KMS-11 (cell line): ENCODE measurements around the gene S100A8.
"Not testable (repeated sequence)": the region's sequence is repeated elsewhere in the genome, so short reads cannot be mapped to it uniquely, and the experiment has no call there.

Experiments used
- H2AFZ ChIP-seq: fragments of 200-600 bp; sonication (generic); 2 replicates; pipeline ENCODE4 v1.6.1; 2016; ENCODE audit warnings: antibody characterized with exemption, mixed run types, low read depth
- H3K27ac ChIP-seq: fragments of 200-600 bp; sonication (generic); 2 replicates; pipeline ENCODE4 v1.6.1; 2016; ENCODE audit warnings: mild to moderate bottlenecking, mixed run types
- H3K27me3 ChIP-seq: fragments of 200-600 bp; sonication (generic); 2 replicates; pipeline ENCODE4 v1.6.1; 2017; ENCODE audit warnings: mild to moderate bottlenecking, low read depth, mixed run types, moderate library complexity; ENCODE audit not compliant: insufficient read depth
- H3K36me3 ChIP-seq: fragments of 200-600 bp; sonication (generic); 2 replicates; pipeline ENCODE4 v1.6.1; 2017; ENCODE audit warnings: mild to moderate bottlenecking, mixed run types; ENCODE audit not compliant: insufficient read depth
- H3K4me1 ChIP-seq: fragments of 200-600 bp; sonication (generic); 2 replicates; pipeline ENCODE4 v1.6.1; 2016; ENCODE audit warnings: mild to moderate bottlenecking, low read depth, mixed run types; ENCODE audit not compliant: poor library complexity, severe bottlenecking
- H3K4me2 ChIP-seq: fragments of 200-600 bp; sonication (generic); 2 replicates; pipeline ENCODE4 v1.7.0; 2016; ENCODE audit warnings: mild to moderate bottlenecking, mixed run types
- H3K4me3 ChIP-seq: fragments of 200-600 bp; sonication (generic); IDR thresholded peaks from 2 replicates; pipeline ENCODE4 v1.6.1; 2017; ENCODE audit warnings: low read depth, low read length, mixed read lengths; ENCODE audit not compliant: insufficient read depth
- H3K79me2 ChIP-seq: fragments of 200-600 bp; sonication (generic); 2 replicates; pipeline ENCODE4 v1.6.1; 2016; ENCODE audit warnings: low read depth, mixed run types; ENCODE audit not compliant: insufficient read depth
- H3K9ac ChIP-seq: fragments of 200-600 bp; sonication (generic); 2 replicates; pipeline ENCODE4 v1.6.1; 2016; ENCODE audit warnings: mild to moderate bottlenecking, mixed run types
- H4K20me1 ChIP-seq: fragments of 200-600 bp; sonication (generic); 2 replicates; pipeline ENCODE4 v1.6.1; 2016; ENCODE audit warnings: mild to moderate bottlenecking, mixed run types; ENCODE audit not compliant: insufficient read depth
- TF ChIP-seq, protein P1 (sequence below): fragments of 200-600 bp; sonication (generic); conservative IDR thresholded peaks from 2 replicates; pipeline ENCODE4 v1.6.1; 2017; ENCODE audit warnings: low read depth, mild to moderate bottlenecking, antibody characterized with exemption, low read length, moderate library complexity, mixed read lengths

S100A8 gene

DNA sequence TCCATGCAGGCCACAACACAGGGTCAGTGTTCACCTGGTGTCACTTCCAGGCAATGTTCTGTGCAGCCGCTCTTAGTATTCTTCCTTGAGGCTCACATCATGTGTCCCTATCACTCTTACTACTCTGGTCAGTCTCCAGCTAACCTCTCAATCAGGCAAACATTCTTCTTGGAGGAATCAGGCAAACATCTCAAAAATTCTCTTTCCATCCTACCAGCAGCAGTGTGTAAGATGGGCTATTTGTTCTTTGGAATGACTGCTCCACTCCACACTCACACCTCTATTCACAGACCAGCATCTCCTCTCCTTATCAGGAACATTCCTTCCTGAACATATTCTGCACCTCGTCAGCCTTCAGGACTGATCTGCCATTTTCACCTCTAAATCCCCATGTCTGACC lies 29.4 kb upstream of the S100A8 start:
- no peak overlapping the region for H3K27ac ChIP-seq
- H3K9ac ChIP-seq: no peak overlapping the region
- no peaks in the 10 kb centered on the region for H4K20me1 ChIP-seq
- H3K36me3 ChIP-seq: no peaks in the 10 kb centered on the region
- H2AFZ ChIP-seq: no peak overlapping the region
- no peak overlapping the region for H3K4me3 ChIP-seq
- H3K79me2 ChIP-seq: no peaks in the 10 kb centered on the region
- TF ChIP-seq, protein P1, sequence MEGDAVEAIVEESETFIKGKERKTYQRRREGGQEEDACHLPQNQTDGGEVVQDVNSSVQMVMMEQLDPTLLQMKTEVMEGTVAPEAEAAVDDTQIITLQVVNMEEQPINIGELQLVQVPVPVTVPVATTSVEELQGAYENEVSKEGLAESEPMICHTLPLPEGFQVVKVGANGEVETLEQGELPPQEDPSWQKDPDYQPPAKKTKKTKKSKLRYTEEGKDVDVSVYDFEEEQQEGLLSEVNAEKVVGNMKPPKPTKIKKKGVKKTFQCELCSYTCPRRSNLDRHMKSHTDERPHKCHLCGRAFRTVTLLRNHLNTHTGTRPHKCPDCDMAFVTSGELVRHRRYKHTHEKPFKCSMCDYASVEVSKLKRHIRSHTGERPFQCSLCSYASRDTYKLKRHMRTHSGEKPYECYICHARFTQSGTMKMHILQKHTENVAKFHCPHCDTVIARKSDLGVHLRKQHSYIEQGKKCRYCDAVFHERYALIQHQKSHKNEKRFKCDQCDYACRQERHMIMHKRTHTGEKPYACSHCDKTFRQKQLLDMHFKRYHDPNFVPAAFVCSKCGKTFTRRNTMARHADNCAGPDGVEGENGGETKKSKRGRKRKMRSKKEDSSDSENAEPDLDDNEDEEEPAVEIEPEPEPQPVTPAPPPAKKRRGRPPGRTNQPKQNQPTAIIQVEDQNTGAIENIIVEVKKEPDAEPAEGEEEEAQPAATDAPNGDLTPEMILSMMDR: no peak
- no peak overlapping the region for H3K4me2 ChIP-seq
- 0 out of 2 replicates have a peak, but pooled peaks cover 2% of the 10 kb centered on the region for H3K27me3 ChIP-seq
- no peaks in the 10 kb centered on the region for H3K4me1 ChIP-seq

DNA sequence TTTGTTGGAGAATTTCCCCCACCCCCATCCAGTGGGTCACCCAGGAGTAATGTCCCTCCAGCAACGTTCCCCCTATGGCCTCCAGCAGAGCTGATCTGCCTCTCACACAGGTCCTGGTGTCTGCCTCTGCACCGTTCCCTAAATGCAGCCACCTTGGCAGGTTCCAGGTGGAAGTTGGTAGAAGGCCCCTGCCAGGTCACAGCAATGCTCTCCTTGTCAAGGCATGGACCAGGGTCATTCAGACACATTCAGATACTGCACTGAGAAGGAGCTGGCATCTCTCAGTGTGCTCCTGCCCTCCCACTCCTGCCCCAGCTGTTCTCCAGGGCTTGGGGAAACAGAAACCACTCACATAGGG lies 28.5 kb upstream of the S100A8 start:
- H2AFZ ChIP-seq, H3K9ac ChIP-seq: not testable (repeated sequence)

DNA sequence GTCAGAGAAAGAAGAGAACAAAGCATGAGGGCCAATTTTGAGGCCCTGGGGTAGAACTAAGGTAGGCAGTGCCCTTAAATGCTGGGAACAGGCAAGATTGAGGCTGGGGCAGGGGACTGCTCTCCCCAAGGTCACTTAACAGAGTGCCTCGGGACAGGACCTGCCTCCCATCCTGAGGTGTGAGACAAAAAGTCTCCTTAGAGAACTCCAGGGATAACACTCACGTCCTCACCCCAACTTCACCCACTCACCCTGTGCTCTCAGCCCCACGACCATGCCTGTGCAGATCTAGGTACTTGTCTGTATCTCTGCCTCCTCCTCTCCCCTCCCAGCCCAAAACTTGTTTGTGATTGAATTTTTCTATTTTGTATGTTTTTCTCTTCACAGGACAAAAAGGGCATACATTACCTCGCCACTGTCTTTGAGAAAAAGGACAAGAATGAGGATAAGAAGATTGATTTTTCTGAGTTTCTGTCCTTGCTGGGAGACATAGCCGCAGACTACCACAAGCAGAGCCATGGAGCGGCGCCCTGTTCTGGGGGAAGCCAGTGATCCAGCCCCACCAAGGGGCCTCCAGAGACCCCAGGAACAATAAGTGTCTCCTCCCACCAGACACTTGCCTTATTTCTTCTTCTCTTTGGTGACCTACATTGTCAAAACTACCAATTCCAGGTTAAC lies 28.0 kb upstream of the S100A8 start:
- not testable (repeated sequence) for H3K4me2 ChIP-seq, H3K4me1 ChIP-seq, H4K20me1 ChIP-seq, H3K79me2 ChIP-seq, H3K9ac ChIP-seq, H3K36me3 ChIP-seq, H3K27ac ChIP-seq, H2AFZ ChIP-seq, H3K4me3 ChIP-seq, H3K27me3 ChIP-seq

More for the DNA sequence above, 28.5 kb upstream of the S100A8 start:
- not testable (repeated sequence) for H3K27me3 ChIP-seq, H3K4me3 ChIP-seq, H3K4me2 ChIP-seq, H4K20me1 ChIP-seq, H3K36me3 ChIP-seq, H3K79me2 ChIP-seq, H3K27ac ChIP-seq, H3K4me1 ChIP-seq

DNA sequence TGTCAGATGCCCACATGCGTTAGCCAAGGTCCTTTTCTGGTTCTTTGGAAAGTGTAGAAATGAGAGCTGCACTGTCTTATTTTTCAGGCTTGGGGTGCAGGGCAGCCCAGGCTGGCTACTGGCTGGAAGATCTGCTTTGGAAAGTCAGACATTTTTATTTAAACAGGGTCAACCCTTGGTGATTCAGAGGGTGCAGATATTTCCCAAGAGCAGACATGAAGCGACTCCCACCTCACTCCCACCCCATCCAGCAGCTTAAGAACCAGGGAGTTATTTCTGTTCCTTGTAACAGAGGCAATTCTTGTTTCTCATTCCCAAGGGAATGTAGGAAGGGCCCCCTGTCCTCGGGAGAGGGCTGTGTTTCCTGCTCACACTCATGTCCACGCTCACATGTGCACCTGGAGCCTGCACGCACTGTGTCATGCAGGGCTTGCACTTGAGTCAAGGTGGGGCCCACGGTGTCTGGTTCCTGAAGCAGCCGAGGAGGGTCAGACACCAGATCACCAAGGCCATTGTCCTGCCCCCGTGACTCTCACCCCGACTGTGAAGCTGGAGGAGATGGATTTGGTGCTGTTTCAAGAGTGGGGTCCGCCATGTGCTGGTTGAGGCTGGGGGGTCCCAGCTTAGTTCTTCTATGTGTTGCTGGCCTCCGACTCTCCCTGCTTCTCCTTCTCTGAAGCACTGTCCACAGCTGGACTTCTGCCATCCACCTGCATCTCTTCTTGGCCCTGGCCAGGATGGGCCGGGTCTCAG lies 26.4 kb upstream of the S100A8 start:
- no peak overlapping the region for H3K4me3 ChIP-seq
- H3K27ac ChIP-seq: no peak overlapping the region
- no peaks in the 10 kb centered on the region for H3K4me1 ChIP-seq
- H4K20me1 ChIP-seq: no peaks in the 10 kb centered on the region
- no peak overlapping the region for H3K9ac ChIP-seq
- no peaks in the 10 kb centered on the region for H3K36me3 ChIP-seq
- no peaks in the 10 kb centered on the region for H3K27me3 ChIP-seq
- no peaks in the 10 kb centered on the region for H3K79me2 ChIP-seq
- no peak overlapping the region for H2AFZ ChIP-seq
- TF ChIP-seq, protein P1: no peak
- no peak overlapping the region for H3K4me2 ChIP-seq

DNA sequence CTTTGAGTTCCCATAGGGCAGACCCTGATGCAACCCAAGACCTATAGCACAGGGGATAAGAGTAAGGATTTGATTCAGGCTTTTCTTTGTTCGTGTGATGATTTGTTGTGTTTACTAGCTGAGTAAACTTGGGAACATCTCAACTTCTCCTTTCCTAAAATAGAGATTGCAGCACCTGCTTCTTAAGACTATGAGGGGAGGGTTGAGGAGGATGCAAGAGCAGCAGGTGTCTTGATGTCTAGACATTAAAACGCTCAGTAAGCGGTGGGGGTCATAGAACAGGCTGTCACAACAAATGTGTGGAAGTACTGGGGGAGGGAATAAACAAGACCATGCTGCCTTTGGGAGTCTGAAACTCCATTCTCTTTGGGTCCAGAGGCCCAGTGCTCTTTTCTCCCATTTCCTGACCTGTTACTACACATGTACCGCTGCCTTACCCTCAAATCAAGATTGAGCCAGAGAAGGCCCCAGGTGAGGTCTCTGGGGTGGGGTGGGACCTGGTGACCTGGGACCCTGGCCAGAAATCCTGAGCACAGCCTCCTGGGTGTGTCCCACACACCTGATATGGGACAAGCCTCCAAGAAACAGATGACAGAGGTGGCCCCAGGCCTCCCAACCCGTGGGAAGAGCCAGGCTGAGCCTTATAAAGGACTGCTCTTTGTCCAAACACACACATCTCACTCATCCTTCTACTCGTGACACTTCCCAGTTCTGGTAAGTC lies 25.1 kb upstream of the S100A8 start, which contains the start of gene S100A7A:
Gene S100A7A (plus strand): TSS at position 671 of the 721 bp plus-strand sequence. CDS start 1,563 bp downstream, outside the sequence.
- H3K27ac ChIP-seq: no peak within 1 kb of the TSS
- no peak within 1 kb of the TSS for H3K9ac ChIP-seq
- H3K36me3 ChIP-seq: no peaks in the 10 kb centered on the region
- no peak within 1 kb of the TSS for H3K4me3 ChIP-seq
- H2AFZ ChIP-seq: no peak within 1 kb of the TSS
- TF ChIP-seq, protein P1: no peak
- no peaks in the 10 kb centered on the region for H4K20me1 ChIP-seq
- H3K4me2 ChIP-seq: no peak within 1 kb of the TSS
- no peaks in the 10 kb centered on the region for H3K79me2 ChIP-seq
- H3K4me1 ChIP-seq: no peaks in the 10 kb centered on the region
- no peaks in the 10 kb centered on the region for H3K27me3 ChIP-seq

DNA sequence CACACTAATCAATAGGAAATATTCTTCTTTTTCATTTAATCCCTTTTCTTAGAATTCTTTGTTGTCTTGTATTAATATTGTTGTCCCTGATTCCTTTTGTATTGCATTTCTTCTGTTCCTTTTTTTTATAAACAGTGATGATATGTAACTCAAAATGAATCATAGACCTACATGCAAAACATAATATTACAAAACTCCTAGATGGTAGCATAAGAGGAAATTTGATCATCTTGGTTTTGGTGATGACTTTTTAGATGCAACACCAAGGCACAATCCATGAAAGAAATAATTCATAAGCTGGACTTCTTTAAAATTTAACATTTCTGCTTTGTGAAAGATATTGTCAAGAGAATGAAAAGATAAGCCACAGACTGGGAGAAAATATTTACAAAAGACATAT lies 23.1 kb upstream of the S100A8 start:
- not testable (repeated sequence) for H3K4me1 ChIP-seq, H3K4me3 ChIP-seq, H3K27ac ChIP-seq, H3K79me2 ChIP-seq, H2AFZ ChIP-seq, H3K4me2 ChIP-seq, H3K27me3 ChIP-seq, H4K20me1 ChIP-seq, H3K36me3 ChIP-seq, H3K9ac ChIP-seq

DNA sequence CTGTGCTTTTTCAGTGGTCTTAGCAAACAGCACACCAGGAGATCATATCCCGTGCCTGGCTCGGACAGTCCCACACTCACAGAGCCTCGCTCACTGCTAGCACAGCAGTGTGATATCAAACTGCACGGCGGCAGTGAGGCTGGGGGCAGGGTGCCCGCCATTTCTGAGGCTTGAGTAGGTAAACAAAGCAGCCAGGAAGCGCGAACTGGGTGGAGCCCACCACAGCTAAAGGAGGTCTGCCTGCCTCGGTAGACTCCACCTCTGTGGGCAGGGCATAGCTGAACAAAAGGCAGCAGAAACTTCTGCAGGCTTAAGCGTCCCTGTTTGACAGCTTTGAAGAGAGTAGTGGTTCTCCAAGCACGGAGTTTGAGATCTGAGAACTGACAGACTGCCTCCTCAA lies 16.4 kb upstream of the S100A8 start:
- H3K27me3 ChIP-seq, H4K20me1 ChIP-seq, H2AFZ ChIP-seq, H3K4me3 ChIP-seq, H3K36me3 ChIP-seq, H3K27ac ChIP-seq, H3K4me2 ChIP-seq, H3K4me1 ChIP-seq, H3K9ac ChIP-seq, H3K79me2 ChIP-seq: not testable (repeated sequence)
